Measurements from ENCODE around the gene MPHOSPH9. TPM values are rescaled to one million over a fixed set of nuclear protein-coding genes. Genes with fewer than 3 reads are reported as not detected.

MPHOSPH9 gene
- total and polyA plus RNA-seq, 2 of the 13 experiments (the other 11 are each of a cell fraction or from before 2014, with no cell fraction given), result 20.3 to 63.4 TPM

GRCh38 chr12:123233505-123234308, 766 bp upstream of the MPHOSPH9 start (continued):
- TF ChIP-seq ZFP91 (CRISPR knock-in tag; IDR thresholded peaks at IDR 0.05; ENCODE audit: borderline replicate concordance) (peak; percentile 16; the same call in 1 of the 2 replicates), ZBTB4 (CRISPR knock-in tag; IDR thresholded peaks at IDR 0.05; ENCODE audit: borderline replicate concordance) (0 out of 2 replicates have a peak, but pooled peaks have one; percentile 47), ZNF770 (CRISPR knock-in tag; IDR thresholded peaks at IDR 0.05) (peak; percentile 99), ZNF44 (CRISPR knock-in tag; IDR thresholded peaks at IDR 0.05) (no peak; the same call in 1 of the 2 replicates), ZNF772 (CRISPR knock-in tag; IDR thresholded peaks at IDR 0.05) (peak; percentile 57; the same call in 1 of the 2 replicates), POLR2AphosphoS5 (IDR thresholded peaks at IDR 0.05; ENCODE audit: low read depth, low read length) (peak; percentile 45; the same call in 1 of the 2 replicates), TBX2 (CRISPR knock-in tag; IDR thresholded peaks at IDR 0.05; ENCODE audit: borderline replicate concordance) (peak; percentile 26; the same call in 1 of the 2 replicates), ZNF567 (CRISPR knock-in tag; IDR thresholded peaks at IDR 0.05; ENCODE audit: borderline replicate concordance) (peak; percentile 88; the same call in 1 of the 2 replicates), ASH2L (IDR thresholded peaks at IDR 0.05; ENCODE audit: insufficient read length, low read depth, low read length) (peak; percentile 66)
- TF ChIP-seq, protein P1, sequence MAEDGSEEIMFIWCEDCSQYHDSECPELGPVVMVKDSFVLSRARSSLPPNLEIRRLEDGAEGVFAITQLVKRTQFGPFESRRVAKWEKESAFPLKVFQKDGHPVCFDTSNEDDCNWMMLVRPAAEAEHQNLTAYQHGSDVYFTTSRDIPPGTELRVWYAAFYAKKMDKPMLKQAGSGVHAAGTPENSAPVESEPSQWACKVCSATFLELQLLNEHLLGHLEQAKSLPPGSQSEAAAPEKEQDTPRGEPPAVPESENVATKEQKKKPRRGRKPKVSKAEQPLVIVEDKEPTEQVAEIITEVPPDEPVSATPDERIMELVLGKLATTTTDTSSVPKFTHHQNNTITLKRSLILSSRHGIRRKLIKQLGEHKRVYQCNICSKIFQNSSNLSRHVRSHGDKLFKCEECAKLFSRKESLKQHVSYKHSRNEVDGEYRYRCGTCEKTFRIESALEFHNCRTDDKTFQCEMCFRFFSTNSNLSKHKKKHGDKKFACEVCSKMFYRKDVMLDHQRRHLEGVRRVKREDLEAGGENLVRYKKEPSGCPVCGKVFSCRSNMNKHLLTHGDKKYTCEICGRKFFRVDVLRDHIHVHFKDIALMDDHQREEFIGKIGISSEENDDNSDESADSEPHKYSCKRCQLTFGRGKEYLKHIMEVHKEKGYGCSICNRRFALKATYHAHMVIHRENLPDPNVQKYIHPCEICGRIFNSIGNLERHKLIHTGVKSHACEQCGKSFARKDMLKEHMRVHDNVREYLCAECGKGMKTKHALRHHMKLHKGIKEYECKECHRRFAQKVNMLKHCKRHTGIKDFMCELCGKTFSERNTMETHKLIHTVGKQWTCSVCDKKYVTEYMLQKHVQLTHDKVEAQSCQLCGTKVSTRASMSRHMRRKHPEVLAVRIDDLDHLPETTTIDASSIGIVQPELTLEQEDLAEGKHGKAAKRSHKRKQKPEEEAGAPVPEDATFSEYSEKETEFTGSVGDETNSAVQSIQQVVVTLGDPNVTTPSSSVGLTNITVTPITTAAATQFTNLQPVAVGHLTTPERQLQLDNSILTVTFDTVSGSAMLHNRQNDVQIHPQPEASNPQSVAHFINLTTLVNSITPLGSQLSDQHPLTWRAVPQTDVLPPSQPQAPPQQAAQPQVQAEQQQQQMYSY (CRISPR knock-in tag; IDR thresholded peaks at IDR 0.05), result peak; percentile 54; the same call in 1 of the 2 replicates
- TF ChIP-seq, protein P2, sequence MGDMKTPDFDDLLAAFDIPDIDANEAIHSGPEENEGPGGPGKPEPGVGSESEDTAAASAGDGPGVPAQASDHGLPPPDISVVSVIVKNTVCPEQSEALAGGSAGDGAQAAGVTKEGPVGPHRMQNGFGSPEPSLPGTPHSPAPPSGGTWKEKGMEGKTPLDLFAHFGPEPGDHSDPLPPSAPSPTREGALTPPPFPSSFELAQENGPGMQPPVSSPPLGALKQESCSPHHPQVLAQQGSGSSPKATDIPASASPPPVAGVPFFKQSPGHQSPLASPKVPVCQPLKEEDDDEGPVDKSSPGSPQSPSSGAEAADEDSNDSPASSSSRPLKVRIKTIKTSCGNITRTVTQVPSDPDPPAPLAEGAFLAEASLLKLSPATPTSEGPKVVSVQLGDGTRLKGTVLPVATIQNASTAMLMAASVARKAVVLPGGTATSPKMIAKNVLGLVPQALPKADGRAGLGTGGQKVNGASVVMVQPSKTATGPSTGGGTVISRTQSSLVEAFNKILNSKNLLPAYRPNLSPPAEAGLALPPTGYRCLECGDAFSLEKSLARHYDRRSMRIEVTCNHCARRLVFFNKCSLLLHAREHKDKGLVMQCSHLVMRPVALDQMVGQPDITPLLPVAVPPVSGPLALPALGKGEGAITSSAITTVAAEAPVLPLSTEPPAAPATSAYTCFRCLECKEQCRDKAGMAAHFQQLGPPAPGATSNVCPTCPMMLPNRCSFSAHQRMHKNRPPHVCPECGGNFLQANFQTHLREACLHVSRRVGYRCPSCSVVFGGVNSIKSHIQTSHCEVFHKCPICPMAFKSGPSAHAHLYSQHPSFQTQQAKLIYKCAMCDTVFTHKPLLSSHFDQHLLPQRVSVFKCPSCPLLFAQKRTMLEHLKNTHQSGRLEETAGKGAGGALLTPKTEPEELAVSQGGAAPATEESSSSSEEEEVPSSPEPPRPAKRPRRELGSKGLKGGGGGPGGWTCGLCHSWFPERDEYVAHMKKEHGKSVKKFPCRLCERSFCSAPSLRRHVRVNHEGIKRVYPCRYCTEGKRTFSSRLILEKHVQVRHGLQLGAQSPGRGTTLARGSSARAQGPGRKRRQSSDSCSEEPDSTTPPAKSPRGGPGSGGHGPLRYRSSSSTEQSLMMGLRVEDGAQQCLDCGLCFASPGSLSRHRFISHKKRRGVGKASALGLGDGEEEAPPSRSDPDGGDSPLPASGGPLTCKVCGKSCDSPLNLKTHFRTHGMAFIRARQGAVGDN (CRISPR knock-in tag; IDR thresholded peaks at IDR 0.05), result peak; percentile 78; the same call in 1 of the 2 replicates
